ENCODE data around the gene MIOS.
"Not testable (repeated sequence)": the region's sequence is repeated elsewhere in the genome, so short reads cannot be mapped to it uniquely, and the experiment has no call there.

The MIOS gene

DNA sequence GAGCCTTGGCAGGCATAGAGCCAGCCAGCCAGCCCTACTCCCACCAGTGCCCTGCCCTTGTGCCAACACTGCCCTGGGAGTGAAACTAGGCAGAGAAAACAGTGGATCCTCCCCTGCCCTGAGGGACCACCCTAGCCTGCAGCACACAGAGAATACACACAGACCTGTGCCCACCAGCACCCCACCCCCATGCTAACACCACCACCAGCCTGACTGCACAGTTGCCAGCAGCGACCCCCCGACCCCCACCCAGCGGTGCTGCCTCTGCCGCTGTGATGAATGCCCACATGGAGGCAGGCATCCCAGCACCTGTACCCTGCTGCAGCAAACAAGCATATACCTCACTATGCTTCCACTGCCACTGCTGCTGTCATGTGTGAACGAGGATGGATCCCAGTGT is 9.4 kb upstream of the MIOS start:
- H3K36me3 ChIP-seq (ENCODE audit: control insufficient read depth, insufficient read depth, low read length) = no peaks in the 10 kb centered on the region
- H3K9me3 ChIP-seq (ENCODE audit: control insufficient read depth, insufficient read depth, low read length) = no peaks in the 10 kb centered on the region
- no peaks in the 10 kb centered on the region for H3K27me3 ChIP-seq (ENCODE audit: control insufficient read depth, insufficient read depth, low read length)
- H3K4me3 ChIP-seq (ENCODE audit: low read depth, low read length) = no peak overlapping the region
- no peaks in the 10 kb centered on the region for H3K4me1 ChIP-seq (ENCODE audit: control insufficient read depth, insufficient read depth, low read length)
- no peak overlapping the region for H3K9ac ChIP-seq (ENCODE audit: low read depth, low read length)

GRCh38 chr7:7561591-7561990 is 5.1 kb upstream of the MIOS start:
- H3K4me1 ChIP-seq (ENCODE audit: control insufficient read depth, insufficient read depth, low read length); H3K9me3 ChIP-seq (ENCODE audit: control insufficient read depth, insufficient read depth, low read length); H3K27me3 ChIP-seq (ENCODE audit: control insufficient read depth, insufficient read depth, low read length); H3K9ac ChIP-seq (ENCODE audit: low read depth, low read length); H3K4me3 ChIP-seq (ENCODE audit: low read depth, low read length); H3K36me3 ChIP-seq (ENCODE audit: control insufficient read depth, insufficient read depth, low read length): not testable (repeated sequence)

GRCh38 chr7:7562736-7563135 is 3.9 kb upstream of the MIOS start:
- H3K36me3 ChIP-seq (ENCODE audit: control insufficient read depth, insufficient read depth, low read length) = no peaks in the 10 kb centered on the region
- no peak overlapping the region for H3K4me3 ChIP-seq (ENCODE audit: low read depth, low read length)

DNA sequence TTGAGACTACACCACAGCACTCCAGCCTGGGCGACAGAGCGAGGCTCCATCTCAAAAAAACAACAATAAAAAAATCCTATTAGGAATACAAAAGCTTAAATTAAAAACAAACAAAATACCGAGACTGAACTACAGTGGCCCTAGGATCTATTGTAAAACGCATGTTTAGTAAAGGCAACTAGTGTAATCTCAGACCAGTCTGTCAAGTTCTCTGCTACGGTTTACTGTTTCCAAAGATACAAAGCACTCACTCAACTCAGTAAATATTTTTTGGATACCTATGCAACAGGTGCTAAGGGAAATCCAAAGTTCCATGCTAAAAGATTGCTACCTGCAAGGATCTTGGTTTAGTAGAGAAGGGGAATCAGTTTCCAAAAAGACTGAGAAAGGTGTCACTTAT is 3.4 kb upstream of the MIOS start:
- H3K4me3 ChIP-seq (ENCODE audit: low read depth, low read length) = no peak overlapping the region
- H3K9me3 ChIP-seq (ENCODE audit: control insufficient read depth, insufficient read depth, low read length) = no peaks in the 10 kb centered on the region
- H3K27me3 ChIP-seq (ENCODE audit: control insufficient read depth, insufficient read depth, low read length) = no peaks in the 10 kb centered on the region
- no peak overlapping the region for H3K9ac ChIP-seq (ENCODE audit: low read depth, low read length)
- no peaks in the 10 kb centered on the region for H3K36me3 ChIP-seq (ENCODE audit: control insufficient read depth, insufficient read depth, low read length)
- H3K4me1 ChIP-seq (ENCODE audit: control insufficient read depth, insufficient read depth, low read length) = peaks cover 3% of the 10 kb centered on the region

More at GRCh38 chr7:7562736-7563135, 3.9 kb upstream of the MIOS start:
- Histone ChIP-seq H3K9ac (ENCODE audit: low read depth, low read length) (no peak overlapping the region), H3K9me3 (ENCODE audit: control insufficient read depth, insufficient read depth, low read length) (no peaks in the 10 kb centered on the region), H3K27me3 (ENCODE audit: control insufficient read depth, insufficient read depth, low read length) (no peaks in the 10 kb centered on the region), H3K4me1 (ENCODE audit: control insufficient read depth, insufficient read depth, low read length) (no peaks in the 10 kb centered on the region)

GRCh38 chr7:7563813-7564212 is 2.9 kb upstream of the MIOS start:
- Histone ChIP-seq H3K9ac (ENCODE audit: low read depth, low read length) (no peak overlapping the region), H3K9me3 (ENCODE audit: control insufficient read depth, insufficient read depth, low read length) (no peaks in the 10 kb centered on the region), H3K27me3 (ENCODE audit: control insufficient read depth, insufficient read depth, low read length) (no peaks in the 10 kb centered on the region), H3K4me1 (ENCODE audit: control insufficient read depth, insufficient read depth, low read length) (peaks cover 8% of the 10 kb centered on the region), H3K36me3 (ENCODE audit: control insufficient read depth, insufficient read depth, low read length) (no peaks in the 10 kb centered on the region), H3K4me3 (ENCODE audit: low read depth, low read length) (no peak overlapping the region)

DNA sequence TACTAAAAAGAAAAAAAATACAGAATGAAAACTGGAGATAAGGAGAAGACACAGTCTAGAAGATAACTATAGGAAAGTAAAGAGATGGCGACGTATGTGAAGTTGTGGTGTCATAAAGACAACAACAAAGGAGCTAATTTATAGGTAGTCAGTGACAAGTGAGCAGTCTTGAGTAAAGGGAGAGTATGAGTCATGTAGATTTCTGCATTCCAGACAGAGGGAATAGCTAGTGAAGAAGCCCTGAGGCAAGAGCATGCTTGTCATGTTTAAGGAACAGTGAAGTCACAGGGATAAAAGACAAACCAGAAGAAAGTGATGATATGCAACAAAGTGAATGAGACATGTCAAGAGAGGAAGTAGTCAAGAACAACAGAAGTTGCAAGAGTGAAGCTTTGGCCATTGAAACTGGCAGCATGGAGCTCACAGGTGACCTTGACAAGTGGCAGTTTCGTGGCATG is 2.3 kb upstream of the MIOS start:
- no peak overlapping the region for H3K9ac ChIP-seq (ENCODE audit: low read depth, low read length)
- H3K4me3 ChIP-seq (ENCODE audit: low read depth, low read length) = no peak overlapping the region
- peaks cover 8% of the 10 kb centered on the region for H3K4me1 ChIP-seq (ENCODE audit: control insufficient read depth, insufficient read depth, low read length)
- H3K36me3 ChIP-seq (ENCODE audit: control insufficient read depth, insufficient read depth, low read length) = no peaks in the 10 kb centered on the region
- H3K9me3 ChIP-seq (ENCODE audit: control insufficient read depth, insufficient read depth, low read length) = no peaks in the 10 kb centered on the region
- H3K27me3 ChIP-seq (ENCODE audit: control insufficient read depth, insufficient read depth, low read length) = no peaks in the 10 kb centered on the region

DNA sequence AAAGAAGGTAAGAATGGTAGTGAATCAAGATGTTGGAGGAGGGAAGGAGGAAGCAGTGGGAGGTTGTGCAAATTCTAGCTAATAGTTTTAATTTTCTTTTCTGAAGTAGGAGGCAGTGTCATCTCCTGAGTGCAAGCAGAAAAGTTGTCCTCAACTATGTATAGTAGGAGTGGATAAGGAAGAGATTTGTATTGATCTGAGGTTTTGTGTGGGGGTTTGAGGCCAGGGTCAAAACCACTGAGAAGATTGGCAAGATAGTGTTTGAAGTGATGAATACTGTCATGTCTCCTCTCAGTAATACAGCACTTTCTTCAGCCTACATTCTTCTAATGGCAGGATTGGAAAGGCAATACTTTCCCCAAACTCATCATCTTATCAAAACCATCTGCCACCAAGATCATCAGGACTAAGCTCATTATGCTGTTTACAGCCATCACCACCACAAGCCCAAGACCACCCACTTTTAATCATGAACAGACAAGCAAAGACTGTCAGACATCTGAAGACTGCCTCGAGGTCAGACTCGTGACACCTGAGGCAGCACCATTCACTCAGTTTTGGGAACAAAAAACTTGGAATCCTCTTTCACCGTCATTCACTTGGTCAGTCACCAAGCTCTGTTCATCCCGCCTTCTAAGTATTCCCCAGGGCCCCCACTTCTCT is 1.5 kb upstream of the MIOS start:
- no peak overlapping the region for H3K4me3 ChIP-seq (ENCODE audit: low read depth, low read length)
- no peaks in the 10 kb centered on the region for H3K27me3 ChIP-seq (ENCODE audit: control insufficient read depth, insufficient read depth, low read length)
- H3K36me3 ChIP-seq (ENCODE audit: control insufficient read depth, insufficient read depth, low read length) = peaks cover 3% of the 10 kb centered on the region
- no peaks in the 10 kb centered on the region for H3K9me3 ChIP-seq (ENCODE audit: control insufficient read depth, insufficient read depth, low read length)
- H3K9ac ChIP-seq (ENCODE audit: low read depth, low read length) = no peak overlapping the region
- peaks cover 8% of the 10 kb centered on the region for H3K4me1 ChIP-seq (ENCODE audit: control insufficient read depth, insufficient read depth, low read length)

GRCh38 chr7:7565746-7566650 is 686 bp upstream of the MIOS start:
- no peaks in the 10 kb centered on the region for H3K27me3 ChIP-seq (ENCODE audit: control insufficient read depth, insufficient read depth, low read length)
- H3K4me1 ChIP-seq (ENCODE audit: control insufficient read depth, insufficient read depth, low read length) = peaks cover 8% of the 10 kb centered on the region
- H3K9ac ChIP-seq (ENCODE audit: low read depth, low read length) = peak overlapping the region; percentile 86
- H3K9me3 ChIP-seq (ENCODE audit: control insufficient read depth, insufficient read depth, low read length) = no peaks in the 10 kb centered on the region
- peaks cover 3% of the 10 kb centered on the region for H3K36me3 ChIP-seq (ENCODE audit: control insufficient read depth, insufficient read depth, low read length)
- peak overlapping the region; percentile 69 for H3K4me3 ChIP-seq (ENCODE audit: low read depth, low read length)

DNA sequence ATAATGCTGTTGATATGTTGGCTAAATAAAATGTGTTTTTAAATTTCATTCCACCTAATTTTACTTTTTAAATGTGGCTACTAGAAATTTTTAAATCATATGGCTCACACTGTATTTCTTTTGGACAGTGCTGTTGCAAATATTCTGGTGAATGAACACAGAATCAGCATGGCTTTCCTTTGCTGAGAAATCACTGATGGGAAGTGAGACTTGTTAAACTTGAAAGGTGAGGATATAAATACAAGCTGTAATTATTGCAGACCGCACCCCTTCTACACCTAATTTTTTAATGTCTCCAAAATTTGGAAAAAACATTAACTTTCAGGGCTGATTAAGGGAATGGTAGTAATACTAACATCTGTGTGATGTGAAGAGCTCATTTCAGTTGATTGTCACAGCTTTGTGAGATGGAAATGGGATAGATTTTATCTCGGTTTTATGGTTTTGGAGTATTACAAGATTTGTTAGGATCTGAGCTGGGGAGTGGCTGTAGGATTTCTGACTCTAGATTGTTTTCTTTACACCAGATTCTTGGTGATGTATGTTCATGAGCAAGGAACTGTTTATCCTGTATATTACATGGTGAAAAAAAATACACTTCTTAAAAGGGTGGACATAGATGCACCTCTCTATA is 1.3 kb downstream of the MIOS start:
- Histone ChIP-seq H3K36me3 (ENCODE audit: control insufficient read depth, insufficient read depth, low read length) (peaks cover 3% of the 10 kb centered on the region), H3K9ac (ENCODE audit: low read depth, low read length) (peak overlapping the region; percentile 86), H3K27me3 (ENCODE audit: control insufficient read depth, insufficient read depth, low read length) (no peaks in the 10 kb centered on the region), H3K4me1 (ENCODE audit: control insufficient read depth, insufficient read depth, low read length) (peaks cover 8% of the 10 kb centered on the region), H3K9me3 (ENCODE audit: control insufficient read depth, insufficient read depth, low read length) (no peaks in the 10 kb centered on the region), H3K4me3 (ENCODE audit: low read depth, low read length) (peak overlapping the region; percentile 69)

DNA sequence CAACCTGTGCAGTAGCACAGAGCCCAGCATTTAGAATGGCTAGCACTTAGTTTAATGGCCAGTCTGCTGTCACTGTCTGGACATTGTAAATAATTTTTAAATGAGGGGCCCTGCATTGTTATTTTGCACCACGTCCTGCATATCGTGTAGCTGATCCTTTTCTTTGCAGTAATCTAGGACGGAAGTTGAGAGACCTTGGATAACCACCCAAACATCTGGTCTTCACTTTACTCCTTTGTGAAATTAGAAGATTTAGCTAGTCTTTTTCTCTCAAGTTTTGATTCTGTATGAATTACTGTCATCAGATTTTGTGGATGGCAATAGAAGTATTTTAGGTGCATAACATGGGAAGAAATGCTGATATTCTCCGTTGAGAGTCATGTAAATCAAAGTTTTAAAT is 1.9 kb downstream of the MIOS start:
- Histone ChIP-seq H3K4me3 (ENCODE audit: low read depth, low read length) (peak overlapping the region; percentile 69), H3K36me3 (ENCODE audit: control insufficient read depth, insufficient read depth, low read length) (peaks cover 3% of the 10 kb centered on the region), H3K9ac (ENCODE audit: low read depth, low read length) (no peak overlapping the region)

DNA sequence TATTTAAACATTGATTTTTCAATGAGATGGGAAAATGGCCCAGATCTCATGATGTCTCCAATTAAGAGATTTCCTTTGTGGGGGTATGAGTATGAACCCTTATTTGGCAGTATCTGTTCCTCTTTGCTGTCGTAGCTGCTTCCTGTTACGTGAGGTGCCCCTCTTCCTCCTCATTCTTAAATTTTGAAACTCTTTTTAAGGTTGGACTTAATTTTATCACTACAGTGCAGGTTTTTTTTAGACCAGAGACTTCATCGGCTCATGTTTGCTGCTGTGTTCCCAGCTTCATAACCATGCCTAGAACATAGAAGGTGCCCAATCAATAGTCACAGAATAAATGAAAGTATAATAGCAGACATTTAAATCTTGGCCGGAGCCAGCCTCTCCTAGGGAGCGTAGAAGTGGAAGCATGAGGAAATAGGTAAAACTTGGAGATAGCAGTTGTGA is 2.4 kb downstream of the MIOS start:
- no peak overlapping the region for H3K4me3 ChIP-seq (ENCODE audit: low read depth, low read length)
- H3K4me1 ChIP-seq (ENCODE audit: control insufficient read depth, insufficient read depth, low read length) = peaks cover 8% of the 10 kb centered on the region
- H3K36me3 ChIP-seq (ENCODE audit: control insufficient read depth, insufficient read depth, low read length) = peaks cover 3% of the 10 kb centered on the region
- no peaks in the 10 kb centered on the region for H3K27me3 ChIP-seq (ENCODE audit: control insufficient read depth, insufficient read depth, low read length)
- no peaks in the 10 kb centered on the region for H3K9me3 ChIP-seq (ENCODE audit: control insufficient read depth, insufficient read depth, low read length)
- no peak overlapping the region for H3K9ac ChIP-seq (ENCODE audit: low read depth, low read length)

More for the DNA sequence above, 1.9 kb downstream of the MIOS start:
- no peaks in the 10 kb centered on the region for H3K27me3 ChIP-seq (ENCODE audit: control insufficient read depth, insufficient read depth, low read length)
- no peaks in the 10 kb centered on the region for H3K9me3 ChIP-seq (ENCODE audit: control insufficient read depth, insufficient read depth, low read length)
- H3K4me1 ChIP-seq (ENCODE audit: control insufficient read depth, insufficient read depth, low read length) = peaks cover 8% of the 10 kb centered on the region

Measured in iPS-15b (cell line).